Measurements from ENCODE around the gene PPP6C. TPM values are rescaled to one million over a fixed set of nuclear protein-coding genes. Genes with fewer than 3 reads are reported as not detected.
"Not testable (repeated sequence)": the region's sequence is repeated elsewhere in the genome, so short reads cannot be mapped to it uniquely, and the experiment has no call there.

PPP6C gene
- total RNA-seq = 10 to 100 TPM; 32.9 to 54.2 (median 49.5) TPM
- 10 to 100 TPM; 54.3 to 56.5 TPM for polyA plus RNA-seq
- total RNA-seq = 42.9 reads per million, percentile 68 among the genes with 10 or more reads in this experiment

DNA sequence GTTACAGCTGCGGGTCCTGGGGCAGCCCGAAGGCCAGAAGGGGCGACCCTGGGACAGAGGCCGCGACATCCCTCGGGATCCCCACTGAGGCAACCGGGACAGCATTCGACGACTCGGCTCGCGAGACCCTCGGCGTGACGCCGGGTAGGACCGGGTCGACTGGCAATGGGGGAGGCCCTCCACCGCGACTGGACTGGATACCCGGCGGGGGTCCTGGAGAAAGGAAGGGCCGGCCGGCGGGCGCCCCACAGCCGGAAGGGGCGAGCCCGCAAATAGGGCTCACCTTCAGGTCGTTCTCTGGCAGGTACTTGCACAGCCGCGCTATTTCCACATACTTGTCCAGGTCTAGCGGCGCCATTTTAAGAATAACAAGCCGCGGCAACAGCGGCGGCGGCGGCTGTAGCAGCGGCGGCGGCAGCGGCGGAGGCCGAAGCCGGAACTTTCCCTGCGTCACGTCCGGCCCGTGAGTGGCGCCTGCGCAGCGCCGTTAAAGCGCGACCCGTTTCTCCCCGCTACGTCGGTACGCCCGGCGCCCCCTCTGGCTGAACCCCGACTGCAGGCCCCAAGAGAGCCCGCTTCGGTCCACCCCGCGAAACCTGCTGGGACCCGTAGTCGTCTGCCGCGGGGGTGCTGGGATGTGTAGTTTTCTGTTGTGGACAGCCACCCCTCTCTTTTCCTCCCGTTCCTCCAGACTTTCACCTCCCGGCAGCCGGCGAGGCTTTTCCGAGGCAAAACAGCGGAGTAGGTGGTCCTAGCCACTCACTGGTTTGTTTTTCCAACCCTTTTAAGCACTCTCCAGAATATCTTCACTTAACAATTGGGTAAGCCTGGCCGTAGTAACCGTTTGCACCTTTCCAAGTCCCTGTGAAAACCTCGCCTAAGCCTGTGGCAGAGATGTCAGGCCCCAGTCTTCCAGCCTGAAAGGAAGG, at the start of gene PPP6C:
PPP6C (minus strand) TSS at position 443 of the 929 bp plus-strand sequence; CDS start at position 358, 85 bp downstream.
- Histone ChIP-seq H3K9me3 (ENCODE audit: control insufficient read depth in 2 of 3, low read length in 3 of 3) (no peaks in the 10 kb centered on the region), H3K27me3 (ENCODE audit: control insufficient read depth in 2 of 2, insufficient read depth in 2 of 2, low read length in 2 of 2) (no peaks in the 10 kb centered on the region), H3K27ac (ENCODE audit: low read depth, low read length) (peak within 1 kb of the TSS; percentile 98), H3K4me3 (ENCODE audit: low read length) (peak within 1 kb of the TSS; percentile 99), H3K4me1 (ENCODE audit: control insufficient read depth in 2 of 2, insufficient read depth in 2 of 2, low read length in 2 of 2) (peaks cover 35 to 51% of the 10 kb centered on the region in 2 donors), H3K36me3 (ENCODE audit: control insufficient read depth in 2 of 3, insufficient read depth in 3 of 3, low read length in 3 of 3) (peaks cover 0 to 6% (median 0%) of the 10 kb centered on the region in 3 experiments)
- peak within 1 kb of the TSS; percentile 90 to 97 (median 95) for H3K27ac Mint-ChIP-seq
- H3K27me3 Mint-ChIP-seq = peaks cover 0 to 4% (median 0%) of the 10 kb centered on the region in 5 donors
- H3K36me3 Mint-ChIP-seq = peaks cover 0 to 3% (median 0%) of the 10 kb centered on the region in 5 donors
- peak; percentile 98 for ATAC-seq
- ChIA-PET POLR2A (interaction anchor here (0.7 to 13.9 kb wide), 12 partner anchors 9 to 248 kb away, joined by 3 to 192 read pairs (median 4); partner anchors contain the start of genes GOLGA1, HSPA5 and RABEPK), CTCF (no interaction called here)
- peak within 1 kb of the TSS; percentile 89 to 99 (median 96) for H3K4me3 Mint-ChIP-seq
- intact Hi-C loops (cut with micrococcal nuclease) = loop anchor here (1.0 to 5.0 kb wide), 10 partner anchors 11 to 417 kb away; partner anchors contain the start of genes GAPVD1 (in 2 of the 2), GOLGA1 (in 2 of the 2), HSPA5 (in 2 of the 2) and RABEPK (in 2 of the 2)
- DNase-seq = peak; percentile 92 to 97 (median 96)
- peaks cover 35 to 79% (median 57%) of the 10 kb centered on the region in 7 donors for H3K4me1 Mint-ChIP-seq
- no peaks in the 10 kb centered on the region for H3K9me3 Mint-ChIP-seq

DNA sequence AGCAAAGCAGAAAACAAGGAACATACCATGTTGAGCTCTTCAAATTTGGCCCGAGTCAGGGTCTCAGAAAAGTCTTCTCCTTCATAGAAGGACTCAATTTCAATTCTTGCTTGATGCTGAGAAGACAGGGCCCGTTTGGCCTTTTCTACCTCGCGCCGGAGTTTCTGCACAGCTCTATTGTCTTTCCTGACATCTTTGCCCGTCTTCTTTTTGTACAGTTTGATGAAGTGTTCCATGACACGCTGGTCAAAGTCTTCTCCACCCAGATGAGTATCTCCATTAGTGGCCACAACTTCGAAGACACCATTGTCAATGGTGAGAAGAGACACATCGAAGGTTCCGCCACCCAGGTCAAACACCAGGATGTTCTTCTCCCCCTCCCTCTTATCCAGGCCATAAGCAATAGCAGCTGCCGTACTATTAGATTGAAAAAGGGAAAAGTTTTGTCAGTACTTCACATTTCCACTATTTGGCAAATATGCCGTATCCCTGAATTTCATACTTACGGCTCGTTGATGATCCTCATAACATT, 49.4 kb upstream of the PPP6C start:
- Histone ChIP-seq H3K27ac (ENCODE audit: low read depth, low read length) (peak overlapping the region; percentile 97), H3K4me3 (ENCODE audit: low read length) (peak overlapping the region; percentile 1), H3K9me3 (ENCODE audit: control insufficient read depth in 2 of 3, low read length in 3 of 3) (no peaks in the 10 kb centered on the region), H3K4me1 (ENCODE audit: control insufficient read depth in 2 of 2, insufficient read depth in 2 of 2, low read length in 2 of 2) (peaks cover 48 to 50% of the 10 kb centered on the region in 2 donors), H3K27me3 (ENCODE audit: control insufficient read depth in 2 of 2, insufficient read depth in 2 of 2, low read length in 2 of 2) (no peaks in the 10 kb centered on the region), H3K36me3 (ENCODE audit: control insufficient read depth in 2 of 3, insufficient read depth in 3 of 3, low read length in 3 of 3) (peaks cover 24 to 58% (median 29%) of the 10 kb centered on the region in 3 experiments)
- Mint-ChIP-seq H3K9me3 (peaks cover 0 to 7% (median 0%) of the 10 kb centered on the region in 11 donors), H3K36me3 (peaks cover 9 to 58% (median 32%) of the 10 kb centered on the region in 5 donors), H3K27me3 (peaks cover 0 to 5% (median 0%) of the 10 kb centered on the region in 5 donors), H3K27ac (peak overlapping the region; percentile 15 to 100 (median 68)), H3K4me3 (peak overlapping the region; percentile 94 to 99 (median 98)), H3K4me1 (peaks cover 34 to 62% (median 59%) of the 10 kb centered on the region in 7 donors)
- intact Hi-C loops (cut with micrococcal nuclease) = no loop called here
- ChIA-PET POLR2A (interaction anchor here (0.7 to 5.5 kb wide), 4 partner anchors 13 to 46 kb away, joined by 4 to 37 read pairs (median 6); partner anchors contain the start of gene RABEPK), CTCF (no interaction called here)
- no peak for ATAC-seq
- DNase-seq = no peak

DNA sequence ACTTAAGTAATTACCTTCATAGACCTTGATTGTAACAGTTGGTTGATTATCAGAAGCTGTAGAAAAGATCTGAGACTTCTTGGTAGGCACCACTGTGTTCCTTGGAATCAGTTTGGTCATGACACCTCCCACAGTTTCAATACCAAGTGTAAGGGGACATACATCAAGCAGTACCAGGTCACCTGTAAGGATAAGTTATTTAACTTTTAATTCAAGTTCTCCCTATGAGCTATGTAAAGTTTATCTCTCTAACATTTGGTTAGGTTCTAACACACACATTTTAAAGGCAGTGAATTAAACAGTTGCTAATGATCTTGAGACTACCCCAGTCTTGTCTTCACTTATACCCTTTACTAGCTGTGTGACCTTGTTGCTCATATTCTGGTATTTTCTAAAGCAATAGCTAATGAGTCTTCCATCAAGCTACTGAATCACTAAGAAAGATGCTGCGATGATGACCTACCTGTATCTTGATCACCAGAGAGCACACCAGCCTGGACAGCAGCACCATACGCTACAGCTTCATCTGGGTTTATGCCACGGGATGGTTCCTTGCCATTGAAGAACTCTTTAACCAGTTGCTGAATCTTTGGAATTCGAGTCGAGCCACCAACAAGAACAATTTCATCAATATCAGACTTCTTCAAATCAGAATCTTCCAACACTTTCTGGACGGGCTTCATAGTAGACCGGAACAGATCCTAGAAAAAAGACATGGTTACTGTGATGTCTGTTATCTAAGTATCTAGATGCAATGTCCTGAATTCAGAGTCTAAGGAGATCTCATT, 48.7 kb upstream of the PPP6C start:
- ChIA-PET POLR2A (interaction anchor here (0.7 to 5.5 kb wide), 5 partner anchors 13 to 68 kb away, joined by 4 to 37 read pairs (median 4); partner anchors contain the start of gene RABEPK), CTCF (no interaction called here)
- intact Hi-C loops (cut with micrococcal nuclease) = no loop called here
- peaks cover 0 to 7% (median 0%) of the 10 kb centered on the region in 11 donors for H3K9me3 Mint-ChIP-seq
- H3K27ac Mint-ChIP-seq = peak overlapping the region; percentile 15 to 100 (median 68)
- peaks cover 34 to 63% (median 59%) of the 10 kb centered on the region in 7 donors for H3K4me1 Mint-ChIP-seq
- H3K9me3 ChIP-seq (ENCODE audit: control insufficient read depth in 2 of 3, low read length in 3 of 3) = no peaks in the 10 kb centered on the region
- peaks cover 48 to 50% of the 10 kb centered on the region in 2 donors for H3K4me1 ChIP-seq (ENCODE audit: control insufficient read depth in 2 of 2, insufficient read depth in 2 of 2, low read length in 2 of 2)
- H3K36me3 Mint-ChIP-seq = peaks cover 9 to 61% (median 36%) of the 10 kb centered on the region in 5 donors
- H3K4me3 Mint-ChIP-seq = peak overlapping the region; percentile 94 to 99 (median 98)
- H3K27me3 ChIP-seq (ENCODE audit: control insufficient read depth in 2 of 2, insufficient read depth in 2 of 2, low read length in 2 of 2) = no peaks in the 10 kb centered on the region
- DNase-seq (no peak), ATAC-seq (no peak)
- peaks cover 24 to 63% (median 33%) of the 10 kb centered on the region in 3 experiments for H3K36me3 ChIP-seq (ENCODE audit: control insufficient read depth in 2 of 3, insufficient read depth in 3 of 3, low read length in 3 of 3)
- peak overlapping the region; percentile 2 for H3K4me3 ChIP-seq (ENCODE audit: low read length)
- peak overlapping the region; percentile 37 for H3K27ac ChIP-seq (ENCODE audit: low read depth, low read length)
- peaks cover 0 to 5% (median 0%) of the 10 kb centered on the region in 5 donors for H3K27me3 Mint-ChIP-seq

DNA sequence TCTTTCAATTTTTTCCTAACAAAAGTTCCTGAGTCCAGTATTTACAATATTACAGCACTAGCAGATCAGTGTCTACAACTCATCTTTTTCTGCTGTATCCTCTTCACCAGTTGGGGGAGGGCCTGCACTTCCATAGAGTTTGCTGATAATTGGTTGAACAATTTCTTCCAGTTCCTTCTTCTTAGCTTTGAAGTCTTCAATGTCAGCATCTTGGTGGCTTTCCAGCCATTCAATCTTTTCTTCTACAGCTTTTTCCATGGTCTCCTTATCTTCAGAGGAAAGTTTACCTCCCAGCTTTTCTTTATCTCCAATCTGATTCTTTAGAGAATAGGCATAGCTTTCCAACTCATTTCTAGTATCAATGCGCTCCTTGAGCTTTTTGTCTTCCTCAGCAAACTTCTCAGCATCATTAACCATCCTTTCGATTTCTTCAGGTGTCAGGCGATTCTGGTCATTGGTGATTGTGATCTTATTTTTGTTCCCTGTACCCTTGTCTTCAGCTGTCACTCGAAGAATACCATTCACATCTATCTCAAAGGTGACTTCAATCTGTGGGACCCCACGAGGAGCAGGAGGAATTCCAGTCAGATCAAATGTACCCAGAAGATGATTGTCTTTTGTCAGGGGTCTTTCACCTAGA, 47.0 kb upstream of the PPP6C start:
- intact Hi-C loops (cut with micrococcal nuclease); H3K27me3 ChIP-seq (ENCODE audit: control insufficient read depth in 2 of 2, insufficient read depth in 2 of 2, low read length in 2 of 2); H3K9me3 Mint-ChIP-seq; H3K27ac ChIP-seq (ENCODE audit: low read depth, low read length); ATAC-seq; DNase-seq; H3K9me3 ChIP-seq (ENCODE audit: control insufficient read depth in 2 of 3, low read length in 3 of 3); H3K27me3 Mint-ChIP-seq; H3K4me3 ChIP-seq (ENCODE audit: low read length): not testable (repeated sequence)
- Mint-ChIP-seq H3K27ac (peak overlapping the region; percentile 6 to 79 (median 43)), H3K4me1 (peaks cover 31 to 55% (median 51%) of the 10 kb centered on the region in 7 donors), H3K4me3 (peak overlapping the region; percentile 0 to 98 (median 38)), H3K36me3 (peaks cover 9 to 59% (median 36%) of the 10 kb centered on the region in 5 donors)
- CTCF ChIA-PET = interaction anchor here (0.6 kb wide), 1 partner anchor 72 kb away, joined by 6 read pairs; no protein-coding TSS in a partner anchor
- H3K36me3 ChIP-seq (ENCODE audit: control insufficient read depth in 2 of 3, insufficient read depth in 3 of 3, low read length in 3 of 3) = peaks cover 24 to 71% (median 33%) of the 10 kb centered on the region in 3 experiments
- POLR2A ChIA-PET = interaction anchor here (0.7 to 5.5 kb wide), 3 partner anchors 37 to 46 kb away, joined by 3 to 37 read pairs (median 5); partner anchors contain the start of gene RABEPK
- H3K4me1 ChIP-seq (ENCODE audit: control insufficient read depth in 2 of 2, insufficient read depth in 2 of 2, low read length in 2 of 2) = peaks cover 41 to 42% of the 10 kb centered on the region in 2 donors

DNA sequence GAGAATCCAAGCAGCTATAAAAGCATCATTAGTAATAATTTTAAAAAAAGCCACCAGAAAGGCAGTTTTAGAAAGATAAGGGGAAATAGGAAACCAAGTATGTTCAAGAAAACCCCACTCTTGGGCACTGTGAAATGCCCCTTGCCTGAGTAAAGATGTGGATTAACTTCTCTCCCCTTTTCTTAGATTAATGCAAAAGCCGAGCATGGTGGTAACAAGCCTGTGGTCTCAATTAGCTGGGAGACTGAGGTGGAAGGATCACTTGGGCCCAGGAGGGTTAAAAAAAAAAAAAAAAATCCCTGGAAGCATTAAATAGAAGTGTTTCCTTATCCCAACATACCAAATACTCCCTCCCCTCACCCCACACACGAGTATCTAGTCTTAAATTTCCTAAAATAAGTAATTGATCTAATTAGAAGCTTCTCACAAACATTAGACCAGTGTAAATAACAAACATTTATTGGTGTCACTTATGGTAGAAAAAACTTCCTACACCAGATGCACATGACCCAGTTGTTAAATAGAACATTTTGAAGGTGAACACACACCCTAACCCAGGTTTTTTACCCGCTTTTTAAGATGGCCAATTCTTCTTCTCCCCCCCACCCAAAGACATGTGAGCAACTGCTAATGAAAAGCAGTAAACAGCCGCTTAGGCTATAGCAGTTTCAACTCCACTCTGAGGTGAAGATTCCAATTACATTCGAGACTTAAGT, 46.4 kb upstream of the PPP6C start:
- Mint-ChIP-seq H3K4me3 (peak overlapping the region in 9 of 10 donors; percentile 28 to 98 (median 58)), H3K4me1 (peaks cover 31 to 54% (median 50%) of the 10 kb centered on the region in 7 donors), H3K9me3 (peaks cover 0 to 2% (median 0%) of the 10 kb centered on the region in 11 donors), H3K36me3 (peaks cover 9 to 56% (median 35%) of the 10 kb centered on the region in 5 donors), H3K27me3 (peaks cover 0 to under 1% (median 0%) of the 10 kb centered on the region in 5 donors), H3K27ac (peak overlapping the region in 8 of 9 donors; percentile 6 to 79 (median 46))
- CTCF ChIA-PET = interaction anchor here (1.3 kb wide), 1 partner anchor 12 kb away, joined by 3 read pairs; no protein-coding TSS in a partner anchor
- DNase-seq (no peak), ATAC-seq (no peak)
- Histone ChIP-seq H3K27ac (ENCODE audit: low read depth, low read length) (no peak overlapping the region), H3K4me3 (ENCODE audit: low read length) (no peak overlapping the region), H3K4me1 (ENCODE audit: control insufficient read depth in 2 of 2, insufficient read depth in 2 of 2, low read length in 2 of 2) (peaks cover 41 to 42% of the 10 kb centered on the region in 2 donors), H3K27me3 (ENCODE audit: control insufficient read depth in 2 of 2, insufficient read depth in 2 of 2, low read length in 2 of 2) (no peaks in the 10 kb centered on the region), H3K36me3 (ENCODE audit: control insufficient read depth in 2 of 3, insufficient read depth in 3 of 3, low read length in 3 of 3) (peaks cover 24 to 76% (median 33%) of the 10 kb centered on the region in 3 experiments), H3K9me3 (ENCODE audit: control insufficient read depth in 2 of 3, low read length in 3 of 3) (no peaks in the 10 kb centered on the region)
- intact Hi-C loops (cut with micrococcal nuclease) = no loop called here
- POLR2A ChIA-PET = interaction anchor here (0.6 to 5.5 kb wide), 4 partner anchors 25 to 50 kb away, joined by 3 to 37 read pairs (median 4); partner anchors contain the start of gene RABEPK

Measured in naive thymus-derived CD4-positive, alpha-beta T cell (primary cell).